GM18517 (cell line): ENCODE results near the gene SEMA5B.

Experiments used
- ATAC-seq: cut with Tn5 transposase; IDR thresholded peaks from one replicate; pipeline ENCODE4 v1.9.1; 2021; ENCODE audit warnings: mild to moderate bottlenecking, moderate library complexity; ENCODE audit not compliant: unreplicated experiment

The SEMA5B gene

DNA sequence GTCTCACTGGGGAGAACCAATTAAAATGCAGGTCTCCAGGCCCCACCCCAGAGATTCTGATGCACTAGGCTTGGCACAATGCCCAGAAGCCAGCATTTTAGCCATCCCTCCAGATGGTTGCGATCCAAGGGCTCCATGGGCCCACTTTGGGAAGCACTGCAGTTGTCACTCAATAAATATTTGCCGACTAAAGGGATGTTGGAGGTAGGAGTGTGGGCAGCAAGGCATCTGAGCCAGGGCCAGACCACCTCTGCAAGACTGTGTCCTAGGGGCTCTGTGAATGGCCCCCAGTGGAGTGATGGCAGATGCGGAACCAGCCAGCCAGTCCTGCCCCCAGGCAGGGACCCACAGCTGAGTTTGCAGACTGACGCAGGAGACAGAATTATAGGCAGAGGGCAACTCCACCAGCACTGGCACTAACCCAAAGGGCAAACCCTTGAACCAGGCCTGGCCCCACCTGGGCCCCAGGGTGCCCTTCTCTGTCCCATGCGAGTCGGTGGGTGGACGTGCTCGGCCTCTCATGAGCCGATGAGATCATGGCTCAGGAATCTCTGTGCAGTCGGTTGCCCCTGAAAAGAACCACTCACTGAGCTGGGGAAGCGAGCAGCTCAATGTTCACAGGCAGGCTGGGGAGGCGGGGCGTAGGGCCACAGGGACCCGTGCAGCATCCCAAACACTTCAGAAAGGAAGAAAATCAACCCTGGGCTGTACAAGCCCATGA is 49.7 kb downstream of the SEMA5B start:
- ATAC-seq = no peak

- peak; percentile 37 for ATAC-seq
Observed at GRCh38 chr3:122975924-122976293, 51.7 kb downstream of the SEMA5B start.

DNA sequence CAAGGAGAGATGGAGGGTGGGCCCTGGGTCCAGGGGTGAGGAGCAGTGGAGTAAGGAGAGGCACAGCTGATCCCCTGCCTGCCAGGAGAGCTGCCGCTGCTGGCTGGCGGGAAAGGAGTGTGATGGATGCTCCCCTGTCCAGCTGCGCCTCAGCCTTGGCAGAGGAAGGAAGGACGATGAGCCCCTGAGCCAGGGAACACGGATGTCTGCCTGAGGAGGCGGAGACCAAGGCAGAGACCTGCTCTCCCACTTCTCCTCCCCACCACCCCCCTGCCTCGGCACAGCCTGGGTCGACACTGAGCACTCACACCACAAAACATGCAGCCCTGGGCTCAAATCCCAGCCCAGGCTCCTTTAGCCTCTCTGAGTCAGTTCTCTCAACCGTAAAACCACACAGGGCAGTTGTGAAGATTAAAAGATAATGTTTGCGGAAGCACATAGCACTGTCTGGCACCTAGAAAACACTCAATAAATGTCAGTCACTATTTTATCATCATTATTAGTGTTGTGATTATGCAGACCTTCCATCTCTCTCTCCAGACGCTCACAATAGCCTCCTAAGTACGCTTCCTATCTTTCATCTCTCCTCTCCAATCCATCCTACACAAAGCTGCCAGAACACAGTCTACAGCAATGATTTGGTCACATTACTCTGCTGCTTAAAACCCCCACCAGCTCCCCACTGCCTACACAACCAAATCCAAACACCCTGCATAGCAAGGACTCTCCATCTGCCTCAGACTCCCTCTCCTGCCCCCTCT is 52.2 kb downstream of the SEMA5B start:
- peak; percentile 66 for ATAC-seq

DNA sequence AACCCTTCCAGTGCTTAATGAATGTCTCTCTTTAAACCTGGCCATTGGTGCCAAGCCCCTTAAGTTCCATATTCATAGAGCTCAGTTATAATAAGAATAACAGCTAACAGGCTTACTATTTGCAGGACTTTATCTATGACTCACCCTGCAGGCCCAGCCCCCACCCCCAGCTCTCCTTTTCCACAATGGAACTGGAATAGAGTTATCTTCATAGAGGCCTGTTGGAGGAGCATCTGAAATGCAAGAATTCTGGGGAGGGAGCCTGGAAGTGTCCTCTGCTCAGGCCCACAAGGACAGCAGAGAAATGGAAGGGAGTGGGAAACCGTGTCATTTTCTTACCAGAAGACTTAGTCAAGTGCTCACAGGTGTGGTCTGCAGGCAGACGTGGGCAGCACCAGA is 52.8 kb downstream of the SEMA5B start:
- ATAC-seq = no peak

- no peak for ATAC-seq
Observed at GRCh38 chr3:122973893-122974615, 53.5 kb downstream of the SEMA5B start.

GRCh38 chr3:122972141-122972540 is 55.4 kb downstream of the SEMA5B start:
- no peak for ATAC-seq

DNA sequence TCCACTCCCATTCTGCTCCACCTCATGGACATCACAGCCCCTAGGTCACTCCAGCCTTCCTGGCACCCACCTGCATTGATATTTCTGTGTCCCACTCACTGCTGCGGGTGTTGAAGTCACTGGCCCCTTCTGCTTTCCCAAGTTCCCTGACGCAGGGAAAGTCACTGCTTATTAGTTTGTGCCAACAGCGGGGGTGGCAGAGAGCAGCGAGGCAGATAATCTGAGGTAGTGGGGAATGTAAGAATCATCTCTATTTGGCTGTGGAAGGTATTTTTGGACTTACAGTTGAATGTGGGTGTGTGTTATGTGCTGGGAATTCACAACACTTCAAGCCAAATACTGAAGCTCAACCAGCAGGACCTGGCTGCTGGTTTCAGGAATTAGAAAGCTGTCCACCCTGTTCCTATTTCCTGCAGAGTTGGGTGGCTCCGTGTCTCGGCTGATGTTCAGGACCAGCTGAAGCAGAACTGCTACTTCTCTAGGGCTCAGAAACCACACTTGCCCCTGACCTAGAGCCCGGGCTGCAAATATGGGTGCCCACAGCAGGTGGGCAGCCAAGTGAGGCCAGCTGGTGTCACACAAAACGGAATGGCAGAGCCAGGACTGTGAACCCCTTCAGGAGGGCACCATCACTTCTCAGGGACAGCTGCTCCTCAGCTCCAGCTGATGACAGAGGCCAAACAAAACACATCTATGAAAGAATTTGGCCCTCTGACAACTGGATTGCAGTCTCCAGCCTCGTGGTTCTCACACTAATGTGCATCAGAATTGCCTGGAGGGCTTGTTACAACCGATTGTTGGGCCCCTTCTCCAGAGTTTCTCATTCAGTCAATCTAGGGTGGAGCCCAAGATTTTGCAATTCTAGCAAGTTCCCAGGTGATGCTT is 57.7 kb downstream of the SEMA5B start:
- ATAC-seq = no peak

DNA sequence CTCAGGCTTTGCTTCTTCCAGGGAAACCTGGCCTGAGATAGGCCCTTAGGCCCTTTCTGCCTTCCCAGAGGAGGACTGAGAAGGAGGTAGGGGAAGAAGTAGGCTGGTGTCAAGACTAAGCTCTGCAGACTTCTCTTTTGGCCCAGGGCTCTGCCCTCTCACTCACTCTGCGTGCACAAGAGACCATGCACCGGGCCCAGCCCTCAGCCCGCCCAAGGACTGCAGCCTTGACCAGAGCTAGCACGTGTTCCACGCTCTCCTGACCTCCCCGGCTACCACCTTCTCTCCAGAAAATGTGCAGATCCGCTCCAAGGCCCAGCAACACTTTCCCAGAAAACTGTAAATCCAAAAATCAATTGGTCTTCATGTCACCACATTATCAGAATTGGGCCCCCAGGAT is 59.8 kb downstream of the SEMA5B start:
- no peak for ATAC-seq

DNA sequence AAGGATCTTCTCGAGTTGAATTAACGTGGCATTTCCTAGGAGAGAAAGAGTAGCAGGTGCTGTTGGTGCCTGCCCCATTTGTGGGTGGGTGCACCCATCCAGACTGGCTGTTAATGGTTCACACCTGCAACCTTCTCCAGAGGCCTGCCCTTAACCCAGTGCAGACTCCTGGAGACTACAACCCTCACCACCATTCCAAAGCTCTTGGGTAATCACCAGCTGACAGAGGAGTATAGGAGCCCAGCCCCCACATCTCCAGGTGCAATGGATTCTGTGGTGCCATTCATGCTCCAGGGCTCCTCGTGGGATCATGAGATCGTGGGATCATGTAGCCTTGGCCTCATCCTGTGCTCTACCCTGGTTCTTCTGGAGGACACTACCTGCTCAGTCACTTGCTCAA is 60.2 kb downstream of the SEMA5B start:
- no peak for ATAC-seq

DNA sequence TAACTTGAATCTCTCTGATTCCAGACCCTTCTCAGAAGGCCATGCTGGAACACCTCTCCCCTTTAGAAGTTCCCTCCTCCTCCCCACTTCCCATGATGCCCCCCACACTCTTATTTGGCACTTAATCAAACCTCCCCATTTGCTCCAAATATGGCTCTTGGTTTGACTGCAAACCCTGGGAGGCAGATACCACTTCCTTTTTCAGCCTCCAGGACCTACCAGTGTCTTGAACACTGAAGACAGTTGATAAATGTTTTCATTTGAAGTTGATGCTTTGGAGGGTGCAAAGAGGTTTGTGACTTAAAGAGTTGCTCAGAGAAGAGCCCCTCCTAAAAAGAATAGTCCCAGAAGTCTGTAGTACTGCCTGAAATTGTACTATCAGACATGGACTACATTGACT is 61.5 kb downstream of the SEMA5B start:
- no peak for ATAC-seq

DNA sequence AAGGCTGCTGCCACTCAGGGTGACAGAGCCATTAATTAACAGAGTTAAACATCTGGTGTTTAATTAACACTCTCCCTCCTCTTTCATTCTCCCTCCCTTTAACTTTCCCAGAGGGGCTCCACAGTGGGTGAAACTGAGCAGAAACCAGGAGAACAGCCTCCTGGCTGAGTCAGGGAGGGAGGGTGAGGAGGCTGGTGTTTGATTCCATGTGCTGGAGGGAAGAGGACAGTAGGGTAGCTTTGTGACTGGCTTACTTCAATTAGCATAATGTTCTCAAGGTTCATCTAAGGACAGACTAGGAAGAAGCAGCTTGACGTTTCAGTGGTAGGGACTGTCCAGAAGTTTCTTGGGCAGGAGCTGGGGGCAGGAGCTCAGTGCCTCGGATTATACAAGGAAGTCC is 62.8 kb downstream of the SEMA5B start:
- no peak for ATAC-seq

GRCh38 chr3:122962149-122962548 is 65.4 kb downstream of the SEMA5B start:
- no peak for ATAC-seq

GRCh38 chr3:122961146-122961545 is 66.4 kb downstream of the SEMA5B start:
- ATAC-seq = no peak

DNA sequence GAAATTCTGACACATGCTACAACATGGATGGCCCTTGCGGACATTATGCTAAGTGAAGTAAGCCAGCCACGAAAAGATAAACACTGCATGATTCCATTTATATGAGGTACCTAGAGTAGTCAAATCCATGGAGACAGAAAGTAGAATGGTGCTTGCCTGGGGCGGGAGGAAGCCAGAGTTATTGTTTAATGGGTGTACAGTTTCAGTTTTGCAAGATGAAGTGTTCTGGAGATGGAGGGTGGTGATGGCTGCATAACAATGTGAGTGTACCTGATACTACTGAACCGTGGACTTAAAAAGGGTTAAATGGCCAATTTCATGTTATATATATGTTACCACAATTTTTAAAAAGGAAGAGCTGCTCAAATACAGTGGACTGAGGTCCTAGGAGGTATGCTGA is 66.9 kb downstream of the SEMA5B start:
- ATAC-seq = no peak

DNA sequence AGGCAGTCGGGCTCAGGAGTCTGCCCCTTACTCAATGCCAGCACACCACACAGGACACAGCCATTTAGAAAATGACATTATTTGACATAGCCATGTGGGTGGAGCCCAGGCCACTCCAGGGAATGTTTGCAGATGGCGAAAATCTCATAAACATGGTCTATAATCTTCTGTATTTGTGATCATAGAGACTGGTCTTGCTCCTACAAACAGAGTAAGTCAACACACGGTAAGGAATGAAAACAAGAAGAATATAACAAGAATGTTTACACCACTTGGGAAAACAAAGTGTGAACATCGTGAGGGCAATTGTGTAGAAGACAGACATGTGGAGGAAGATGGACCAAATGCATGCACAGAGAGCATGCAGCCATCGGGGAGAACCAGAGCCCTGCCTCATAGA is 68.2 kb downstream of the SEMA5B start:
- no peak for ATAC-seq

GRCh38 chr3:122957707-122958689 is 69.6 kb downstream of the SEMA5B start:
- ATAC-seq = no peak

GRCh38 chr3:122956693-122957455 is 70.7 kb downstream of the SEMA5B start:
- ATAC-seq = no peak

DNA sequence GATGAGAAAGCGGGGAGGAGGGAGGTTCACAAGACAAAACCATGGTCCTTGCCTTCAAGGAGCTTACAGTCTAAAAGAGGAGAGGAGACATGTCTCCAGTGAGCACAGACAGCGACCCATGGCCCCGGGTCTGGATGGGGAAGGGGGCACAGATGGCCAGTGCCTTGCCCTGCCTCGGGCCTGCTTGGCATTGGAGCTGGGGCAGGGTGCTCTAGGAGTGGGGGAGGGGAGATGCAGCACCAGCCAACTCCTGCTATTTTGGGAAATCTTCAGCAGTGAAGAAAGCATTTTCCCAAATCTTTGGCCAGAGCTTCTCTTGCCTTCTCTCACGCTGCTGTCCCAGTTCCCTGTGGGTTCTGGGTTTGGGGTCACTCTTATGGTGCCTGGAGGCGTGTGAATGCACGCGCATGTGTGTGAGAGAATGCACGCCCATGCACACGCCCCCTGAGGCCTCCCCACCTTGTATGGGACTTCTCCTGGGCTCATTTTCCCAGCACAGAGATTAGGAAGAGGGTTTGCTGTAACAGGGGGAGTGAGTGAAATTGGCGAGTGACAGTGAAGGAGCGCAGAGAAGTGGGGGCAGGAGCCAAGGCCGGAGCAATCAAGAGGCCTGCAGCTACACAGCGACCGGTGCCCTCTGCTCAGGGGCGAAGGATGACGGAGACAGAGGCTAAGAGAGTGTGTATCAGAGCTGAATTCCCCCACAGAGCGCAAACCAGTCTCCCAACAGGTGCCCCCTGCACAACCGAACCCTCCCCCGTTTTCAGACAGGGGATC is 71.5 kb downstream of the SEMA5B start:
- ATAC-seq = no peak
